Endothelial cell of umbilical vein (primary cell): ENCODE results near the gene P2RY8. TPM values are rescaled to one million over a fixed set of nuclear protein-coding genes. Genes with fewer than 3 reads are reported as not detected.

Experiments
- BruUV-seq: library from RNA; stranded (reverse); fragments of 400-500 nt; replicated peaks from 2 replicates; lab custom pipeline; 2021; lab: Mats Ljungman, UMichigan
- CTCF ChIA-PET: fragments of 300-600, 350-600 bp; sonication (Branson Sonifier 250); formaldehyde crosslinking; loops from one replicate; lab custom pipeline; 2021; ENCODE audit warnings: antibody characterized with exemption, inconsistent platforms; lab: Charles Lee
- POLR2A ChIA-PET: fragments of 300-600, 350-600 bp; sonication (Branson Sonifier 250); formaldehyde crosslinking; loops from one replicate; lab custom pipeline; 2021; ENCODE audit warnings: antibody characterized with exemption, inconsistent platforms; lab: Charles Lee
- DNase-seq: peaks from one replicate; pipeline ENCODE4 v3.0.0-alpha.2; 2011; ENCODE audit warnings: low read depth, low spot score
- FAIRE-seq: peaks from 2 replicates; lab custom pipeline; 2011; peaks lifted over from hg19 to GRCh38; lab: Jason Lieb, UNC
- H2AFZ ChIP-seq: 2 replicates; pipeline ENCODE4 v1.6.0; 2012; ENCODE audit warnings: low read depth, low read length, control low read depth, inconsistent platforms
- H3K27ac ChIP-seq: 2 replicates; pipeline ENCODE4 v1.5.1; 2011; ENCODE audit warnings: low read depth, mild to moderate bottlenecking, control low read depth, low read length, moderate library complexity; ENCODE audit not compliant: insufficient read depth
- H3K27me3 ChIP-seq, 2 experiments: 2 replicates each; pipeline versions ENCODE4 v1.6.0 to v1.6.1; 2011; ENCODE audit warnings: low read length in 2 of 2, mixed read lengths in 1 of 2; ENCODE audit not compliant: control insufficient read depth in 2 of 2, insufficient read depth in 2 of 2
- H3K36me3 ChIP-seq, 2 experiments: 2 replicates in 1 of 2; 3 replicates in 1 of 2; pipeline ENCODE4 v1.5.1; 2011; ENCODE audit warnings: low read length in 2 of 2, mild to moderate bottlenecking in 1 of 2, moderate library complexity in 1 of 2; ENCODE audit not compliant: control insufficient read depth in 2 of 2, insufficient read depth in 2 of 2; ENCODE audit errors: extremely low read depth in 1 of 2
- H3K4me1 ChIP-seq: 3 replicates; pipeline ENCODE4 v1.5.1; 2011; ENCODE audit warnings: mild to moderate bottlenecking, low read length; ENCODE audit not compliant: control insufficient read depth, insufficient read depth; ENCODE audit errors: extremely low read depth
- H3K4me2 ChIP-seq: 2 replicates; pipeline ENCODE4 v1.6.1; 2011; ENCODE audit warnings: low read length, control low read depth, mixed read lengths; ENCODE audit not compliant: insufficient read depth
- H3K4me3 ChIP-seq, 3 experiments: fragments of 200-600 bp in 1 of 3; sonication (generic), shearing (Covaris generic) in 1 of 3; replicated peaks in 1 of 3; 2 replicates each; pipeline ENCODE4 v1.5.1; 2011 to 2016; ENCODE audit warnings: control low read depth in 3 of 3, low read length in 3 of 3, mild to moderate bottlenecking in 2 of 3, inconsistent platforms in 1 of 3, low read depth in 1 of 3, moderate library complexity in 1 of 3; ENCODE audit not compliant: insufficient read depth in 1 of 3
- H3K79me2 ChIP-seq: 2 replicates; pipeline ENCODE4 v1.6.0; 2012; ENCODE audit warnings: low read length, inconsistent platforms; ENCODE audit not compliant: control insufficient read depth, insufficient read depth
- H3K9ac ChIP-seq: replicated peaks from 2 replicates; pipeline ENCODE3; 2011; ENCODE audit warnings: low read length, control low read depth; ENCODE audit not compliant: insufficient read depth; ENCODE audit errors: extremely low read depth
- H3K9me1 ChIP-seq: replicated peaks from 3 replicates; pipeline ENCODE4 v1.6.0; 2011; ENCODE audit warnings: mild to moderate bottlenecking, low read length; ENCODE audit not compliant: control insufficient read depth, insufficient read depth; ENCODE audit errors: extremely low read depth
- H3K9me3 ChIP-seq: replicated peaks from 2 replicates; pipeline ENCODE4 v1.5.1; 2012; ENCODE audit warnings: low read length, inconsistent platforms; ENCODE audit not compliant: control insufficient read depth, insufficient read depth
- H4K20me1 ChIP-seq: replicated peaks from 2 replicates; pipeline ENCODE3; 2011; ENCODE audit warnings: mild to moderate bottlenecking, low read length; ENCODE audit not compliant: control insufficient read depth, insufficient read depth; ENCODE audit errors: extremely low read depth
- CTCF ChIP-seq, 2 donors: IDR thresholded peaks; 1 replicate in 1 of 2; 2 replicates in 1 of 2; pipeline ENCODE4 v1.5.1; 2011; ENCODE audit warnings: low read length in 2 of 2, mild to moderate bottlenecking in 2 of 2, moderate library complexity in 2 of 2, control low read depth in 1 of 2, inconsistent platforms in 1 of 2, low read depth in 1 of 2; ENCODE audit not compliant: insufficient read depth in 1 of 2; ENCODE audit errors: extremely low read depth in 1 of 2
- EZH2 ChIP-seq: IDR thresholded peaks from 2 replicates; pipeline ENCODE4 v1.6.1; 2012; ENCODE audit warnings: borderline replicate concordance, low read depth, mild to moderate bottlenecking, moderate library complexity, low read length, inconsistent platforms; ENCODE audit not compliant: severe bottlenecking
- FOS ChIP-seq: IDR thresholded peaks from 2 replicates; pipeline ENCODE4 v1.6.1; 2011; ENCODE audit warnings: mild to moderate bottlenecking, low read length, moderate library complexity, borderline replicate concordance; ENCODE audit not compliant: insufficient read depth
- GATA2 ChIP-seq: IDR thresholded peaks from 2 replicates; pipeline ENCODE4 v1.7.0; 2011; ENCODE audit warnings: low read depth, mild to moderate bottlenecking, moderate library complexity, mixed read lengths, low read length; ENCODE audit not compliant: insufficient read length, insufficient read depth
- JUN ChIP-seq: IDR thresholded peaks from 2 replicates; pipeline ENCODE4 v1.6.1; 2011; ENCODE audit warnings: borderline replicate concordance, low read depth; ENCODE audit not compliant: insufficient read length, insufficient read depth
- MAX ChIP-seq: IDR thresholded peaks from 2 replicates; pipeline ENCODE4 v1.6.1; 2011; ENCODE audit not compliant: insufficient read depth, insufficient read length
- MYC ChIP-seq: IDR thresholded peaks from one replicate; pipeline ENCODE4 v1.6.1; 2011; ENCODE audit warnings: mild to moderate bottlenecking, low read depth, low read length
- POLR2A ChIP-seq: IDR thresholded peaks from 2 replicates; pipeline ENCODE4 v1.6.1; 2012; ENCODE audit warnings: low read depth, mild to moderate bottlenecking, control low read depth, low read length
- POLR2AphosphoS5 ChIP-seq: IDR thresholded peaks from 2 replicates; pipeline ENCODE4 v1.6.1; 2012; ENCODE audit warnings: low read depth, mild to moderate bottlenecking, control low read depth, low read length, moderate library complexity; ENCODE audit not compliant: insufficient read depth
- dilution Hi-C: fragments of 300-500 bp; cut with MboI; formaldehyde crosslinking; loops from one replicate; pipeline ENCODE4 v1.15.0; 2019; ENCODE audit warnings: low sequenced_read_pairs; ENCODE audit not compliant: extremely low pct_ligation_motif_present
- intact Hi-C: fragments of 100-400 bp; cut with micrococcal nuclease; formaldehyde crosslinking; loops from one replicate; pipeline ENCODE4 v1.10.0; 2022
- polyA plus RNA-seq, 4 experiments: library from polyadenylated mRNA; depleted of rRNA in 3 of 4; stranded (reverse) in 3 of 4; unstranded in 1 of 4; fragments of >200 nt; gene quantifications; 2 replicates each; pipeline versions ENCODE4 v1.2.1 to v1.2.3, GENCODE V29; 2011 to 2012; ENCODE audit warnings: missing spikeins in 1 of 4
- total RNA-seq: library from RNA; stranded (reverse); gene quantifications from 2 replicates; pipeline ENCODE4 v1.2.3, GENCODE V29; 2021

P2RY8 gene
- total and polyA plus RNA-seq, 2 donors (not counting 3 experiments of a cell fraction or from before 2014, with no cell fraction given): not detected

GRCh38 chrX:1496076-1496475 lies 40.9 kb downstream of the P2RY8 start:
- H3K27me3 ChIP-seq: no peaks in the 10 kb centered on the region
- H3K9me1 ChIP-seq: no peaks in the 10 kb centered on the region
- H3K4me2 ChIP-seq: no peak overlapping the region
- no TSS peak for BruUV-seq
- no peak overlapping the region for H3K27ac ChIP-seq
- TF ChIP-seq POLR2A (no peak), FOS (no peak), CTCF (IDR thresholded peaks at IDR 0.05; ENCODE audit: extremely low read depth in 1 of 2, insufficient read depth in 1 of 2, low read depth in 1 of 2, low read length in 2 of 2) (no peak), GATA2 (no peak), MYC (no peak), JUN (no peak), EZH2 (no peak), MAX (no peak), POLR2AphosphoS5 (no peak)
- no peak overlapping the region for H3K9ac ChIP-seq
- FAIRE-seq (no peak), DNase-seq (no peak)
- no peaks in the 10 kb centered on the region for H4K20me1 ChIP-seq
- H3K4me3 ChIP-seq: no peak overlapping the region
- no peaks in the 10 kb centered on the region for H3K79me2 ChIP-seq
- CTCF ChIA-PET: no interaction called here
- intact Hi-C loops: no loop called here
- no peaks in the 10 kb centered on the region for H3K36me3 ChIP-seq
- H3K9me3 ChIP-seq: no peaks in the 10 kb centered on the region
- H3K4me1 ChIP-seq: no peaks in the 10 kb centered on the region
- no peak overlapping the region for H2AFZ ChIP-seq
- POLR2A ChIA-PET: no interaction called here
- dilution Hi-C loops: no loop called here
